ENCODE measurements around the gene SH3PXD2A. TPM values are rescaled to one million over a fixed set of nuclear protein-coding genes. Genes with fewer than 3 reads are reported as not detected.
"Not testable (repeated sequence)": the region's sequence is repeated elsewhere in the genome, so short reads cannot be mapped to it uniquely, and the experiment has no call there.

SH3PXD2A gene
- total RNA-seq, 2 experiments from 2014 or later, result 6.5 to 7.4 TPM

DNA sequence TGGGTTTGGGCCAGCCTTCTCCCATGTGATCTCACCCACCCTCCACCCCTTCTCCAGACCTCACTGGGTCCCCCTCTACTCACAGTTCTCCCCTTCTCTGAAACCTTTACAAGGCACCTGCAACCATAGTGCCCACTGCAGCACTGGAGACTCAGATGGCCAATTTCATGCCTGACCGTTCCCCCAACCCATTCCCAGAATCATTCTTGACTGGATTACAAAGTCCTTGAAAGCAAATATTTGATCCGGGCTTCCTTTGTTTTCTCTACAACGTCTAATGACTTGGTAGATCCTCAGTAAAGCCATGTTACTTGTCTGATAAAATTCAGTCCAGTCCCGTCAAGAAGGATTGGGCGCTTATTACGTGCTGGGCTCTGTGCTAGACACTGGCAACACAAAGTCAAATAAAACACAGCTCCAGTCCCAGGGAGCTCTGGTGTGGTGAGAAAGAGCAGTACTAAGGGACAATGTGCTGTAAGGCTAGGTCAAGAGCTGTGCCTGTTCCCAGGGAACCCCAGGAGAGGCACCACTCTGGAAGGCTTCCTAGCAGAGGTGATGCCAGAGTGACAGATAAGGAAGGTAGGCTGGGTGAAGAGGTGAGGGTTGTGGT lies 36.5 kb downstream of the SH3PXD2A start:
- no peaks in the 10 kb centered on the region for H3K9me3 Mint-ChIP-seq
- ATAC-seq (no peak), DNase-seq (no peak)
- CTCF ChIA-PET, result interaction anchor here (0.7 kb wide), 1 partner anchor 38 kb away, joined by 3 read pairs; no protein-coding TSS in a partner anchor
- no peak for TF ChIP-seq CTCF (IDR thresholded peaks at IDR 0.05)
- H3K4me3 Mint-ChIP-seq, result no peak overlapping the region
- H3K4me1 Mint-ChIP-seq (ENCODE audit: low read depth), result no peaks in the 10 kb centered on the region
- intact Hi-C loops (cut with micrococcal nuclease), result no loop called here
- peaks cover 7% of the 10 kb centered on the region for H3K27me3 Mint-ChIP-seq
- H3K36me3 Mint-ChIP-seq (ENCODE audit: low read depth), result no peaks in the 10 kb centered on the region
- POLR2A ChIA-PET, result no interaction called here
- no peak overlapping the region for H3K27ac Mint-ChIP-seq

GRCh38 chr10:103818105-103818504 lies 37.3 kb downstream of the SH3PXD2A start:
- no peaks in the 10 kb centered on the region for H3K4me1 Mint-ChIP-seq (ENCODE audit: low read depth)
- DNase-seq, result no peak
- CTCF ChIA-PET, result interaction anchor here (0.7 kb wide), 1 partner anchor 37 kb away, joined by 3 read pairs; no protein-coding TSS in a partner anchor
- no peaks in the 10 kb centered on the region for H3K36me3 Mint-ChIP-seq (ENCODE audit: low read depth)
- TF ChIP-seq CTCF (IDR thresholded peaks at IDR 0.05), result no peak
- peaks cover 7% of the 10 kb centered on the region for H3K27me3 Mint-ChIP-seq
- no peak for ATAC-seq
- intact Hi-C loops (cut with micrococcal nuclease), result no loop called here
- no peak overlapping the region for H3K27ac Mint-ChIP-seq
- no peaks in the 10 kb centered on the region for H3K9me3 Mint-ChIP-seq
- POLR2A ChIA-PET, result no interaction called here
- H3K4me3 Mint-ChIP-seq, result no peak overlapping the region

DNA sequence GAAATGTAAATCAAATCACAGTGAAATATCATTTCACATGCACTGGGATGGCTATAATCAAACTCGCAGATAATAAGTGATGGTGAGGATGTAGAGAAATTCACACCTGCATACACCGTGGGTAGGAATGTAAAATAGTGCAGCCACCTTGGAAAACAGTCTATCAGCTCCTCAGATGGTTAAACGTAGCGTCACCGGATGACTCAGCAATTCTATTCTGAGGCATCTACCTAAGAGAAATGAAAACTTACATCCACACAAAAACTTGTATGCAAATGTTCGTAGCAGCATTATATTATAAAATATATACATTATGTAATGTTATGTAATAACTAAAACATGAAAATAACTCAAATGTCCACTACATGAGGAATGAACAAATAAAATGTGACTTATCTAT lies 38.9 kb downstream of the SH3PXD2A start:
- no peak for TF ChIP-seq CTCF (IDR thresholded peaks at IDR 0.05)
- ATAC-seq (no peak), DNase-seq (no peak)
- H3K9me3 Mint-ChIP-seq, result no peaks in the 10 kb centered on the region
- peaks cover 7% of the 10 kb centered on the region for H3K27me3 Mint-ChIP-seq
- H3K36me3 Mint-ChIP-seq (ENCODE audit: low read depth), result no peaks in the 10 kb centered on the region
- intact Hi-C loops (cut with micrococcal nuclease), result no loop called here
- H3K4me1 Mint-ChIP-seq (ENCODE audit: low read depth), result peaks cover 3% of the 10 kb centered on the region
- POLR2A ChIA-PET, result no interaction called here
- CTCF ChIA-PET, result interaction anchor here (1.4 kb wide), 1 partner anchor 9 kb away, joined by 5 read pairs; no protein-coding TSS in a partner anchor
- no peak overlapping the region for H3K4me3 Mint-ChIP-seq
- H3K27ac Mint-ChIP-seq, result no peak overlapping the region

DNA sequence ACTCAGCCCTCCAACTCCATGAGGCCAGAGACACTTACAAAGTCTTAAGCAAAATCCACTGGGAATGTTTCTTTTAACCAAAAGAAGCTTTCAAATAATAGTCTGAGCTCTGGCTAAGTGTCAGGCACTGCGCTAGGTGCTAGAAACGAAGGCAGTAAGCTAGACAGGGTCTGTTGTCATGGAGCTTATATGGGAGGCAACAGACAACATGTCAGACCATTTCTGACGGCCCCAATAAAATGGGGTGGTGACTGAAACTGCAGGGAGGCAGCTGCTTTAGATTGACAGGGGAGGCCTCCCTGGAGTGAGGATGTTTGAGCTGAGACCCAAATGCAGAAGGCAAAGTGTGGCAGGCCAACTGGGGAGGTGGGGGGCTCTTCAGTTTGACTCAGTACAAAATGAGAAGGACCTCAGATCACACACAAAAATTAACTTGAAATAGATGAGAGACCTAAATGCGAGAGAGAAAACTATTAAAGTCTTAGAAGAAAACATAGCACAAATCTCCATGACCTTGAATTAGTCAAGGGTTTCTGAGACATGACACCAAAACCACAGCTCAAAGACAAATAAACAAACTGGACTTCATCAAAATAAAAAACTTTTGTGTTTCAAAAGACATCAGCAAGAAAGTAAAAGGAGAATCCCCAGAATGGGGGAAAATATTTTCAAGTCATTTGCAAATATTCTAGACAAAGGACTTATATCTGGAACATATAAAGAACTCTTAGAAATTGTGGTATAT lies 40.6 kb downstream of the SH3PXD2A start:
- POLR2A ChIA-PET, result interaction anchor here (1.4 kb wide), 1 partner anchor 9 kb away, joined by 5 read pairs; no protein-coding TSS in a partner anchor
- H3K27me3 Mint-ChIP-seq, result peaks cover 5% of the 10 kb centered on the region
- no peak for TF ChIP-seq CTCF (IDR thresholded peaks at IDR 0.05)
- no peaks in the 10 kb centered on the region for H3K36me3 Mint-ChIP-seq (ENCODE audit: low read depth)
- H3K4me1 Mint-ChIP-seq (ENCODE audit: low read depth), result peaks cover 3% of the 10 kb centered on the region
- ATAC-seq (no peak), DNase-seq (no peak)
- no peak overlapping the region for H3K27ac Mint-ChIP-seq
- intact Hi-C loops (cut with micrococcal nuclease), result no loop called here
- no peaks in the 10 kb centered on the region for H3K9me3 Mint-ChIP-seq
- CTCF ChIA-PET, result interaction anchor here (0.9 to 1.1 kb wide), 3 partner anchors 34 to 129 kb away, joined by 3 to 4 read pairs (median 4); no protein-coding TSS in a partner anchor
- no peak overlapping the region for H3K4me3 Mint-ChIP-seq

GRCh38 chr10:103814105-103814504 lies 41.3 kb downstream of the SH3PXD2A start:
- intact Hi-C loops (cut with micrococcal nuclease), result no loop called here
- no peak overlapping the region for H3K4me3 Mint-ChIP-seq
- ChIA-PET CTCF (interaction anchor here (0.8 to 1.1 kb wide), 5 partner anchors 11 to 215 kb away, joined by 3 to 4 read pairs (median 4); no protein-coding TSS in a partner anchor), POLR2A (interaction anchor here (1.4 kb wide), 1 partner anchor 9 kb away, joined by 5 read pairs; no protein-coding TSS in a partner anchor)
- H3K36me3 Mint-ChIP-seq (ENCODE audit: low read depth), result no peaks in the 10 kb centered on the region
- TF ChIP-seq CTCF (IDR thresholded peaks at IDR 0.05), result no peak
- ATAC-seq (no peak), DNase-seq (no peak)
- no peaks in the 10 kb centered on the region for H3K27me3 Mint-ChIP-seq
- no peak overlapping the region for H3K27ac Mint-ChIP-seq
- H3K9me3 Mint-ChIP-seq, result no peaks in the 10 kb centered on the region
- H3K4me1 Mint-ChIP-seq (ENCODE audit: low read depth), result peaks cover 3% of the 10 kb centered on the region

DNA sequence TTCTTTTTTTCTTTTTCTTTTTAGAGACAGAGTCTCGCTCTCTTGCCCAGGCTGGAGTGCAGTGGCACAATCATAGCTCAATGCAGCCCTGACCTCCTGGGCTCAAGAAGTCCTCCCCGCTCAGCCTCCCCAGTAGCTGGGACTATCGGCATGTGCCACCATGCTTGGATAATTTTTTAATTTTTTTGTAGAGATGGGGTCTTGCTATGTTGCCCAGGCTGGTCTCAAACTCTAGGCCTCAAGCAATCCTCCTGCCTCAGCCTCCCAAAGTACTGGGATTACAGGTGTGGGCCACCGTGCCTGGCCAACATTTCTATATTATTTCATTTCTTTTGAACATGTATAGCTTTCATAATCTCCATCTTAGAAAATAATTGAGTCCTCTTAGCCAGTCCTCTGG lies 42.1 kb downstream of the SH3PXD2A start:
- ATAC-seq; H3K4me1 Mint-ChIP-seq (ENCODE audit: low read depth); H3K27ac Mint-ChIP-seq; H3K27me3 Mint-ChIP-seq; intact Hi-C loops (cut with micrococcal nuclease); H3K36me3 Mint-ChIP-seq (ENCODE audit: low read depth); H3K4me3 Mint-ChIP-seq; H3K9me3 Mint-ChIP-seq; DNase-seq: not testable (repeated sequence)
- POLR2A ChIA-PET, result interaction anchor here (1.4 kb wide), 1 partner anchor 10 kb away, joined by 5 read pairs; no protein-coding TSS in a partner anchor
- CTCF ChIA-PET, result interaction anchor here (0.8 to 1.1 kb wide), 2 partner anchors 10 to 214 kb away, joined by 3 to 4 read pairs; no protein-coding TSS in a partner anchor

All from activated CD8-positive, alpha-beta T cell treated with anti-CD3 and anti-CD28 coated beads for 36 hours (primary cell).